ACC112 (cell line): Measurements from ENCODE around the gene HOXA13.

Experiments
- H2AFZ ChIP-seq: fragments of 200-600 bp; sonication (generic); one replicate; pipeline ENCODE4 v1.6.0; 2017; ENCODE audit warnings: antibody characterized with exemption, low read length; ENCODE audit not compliant: unreplicated experiment
- H3K27ac ChIP-seq: fragments of 200-600 bp; sonication (generic); 2 replicates; pipeline ENCODE4 v1.5.1; 2014; ENCODE audit warnings: low read depth, mild to moderate bottlenecking, antibody characterized with exemption, low read length, moderate library complexity
- H3K27me3 ChIP-seq: fragments of 200-600 bp; sonication (generic); 2 replicates; pipeline ENCODE4 v1.6.1; 2014; ENCODE audit warnings: mild to moderate bottlenecking, antibody characterized with exemption, low read length, moderate library complexity, mixed read lengths; ENCODE audit not compliant: insufficient read depth
- H3K36me3 ChIP-seq: fragments of 200-600 bp; sonication (generic); 2 replicates; pipeline ENCODE4 v1.6.1; 2016; ENCODE audit warnings: mild to moderate bottlenecking, antibody characterized with exemption, low read length, moderate library complexity, mixed read lengths; ENCODE audit not compliant: insufficient read depth
- H3K4me1 ChIP-seq: fragments of 200-600 bp; sonication (generic); one replicate; pipeline ENCODE4 v1.6.1; 2016; ENCODE audit warnings: low read length, mixed read lengths; ENCODE audit not compliant: insufficient read depth, unreplicated experiment, control insufficient read depth
- H3K4me3 ChIP-seq: fragments of 200-600 bp; sonication (generic); 2 replicates; pipeline ENCODE4 v1.5.1; 2014; ENCODE audit warnings: mild to moderate bottlenecking, low read depth, low read length
- H3K79me2 ChIP-seq: fragments of 200-600 bp; sonication (generic); one replicate; pipeline ENCODE4 v1.6.0; 2016; ENCODE audit warnings: low read length; ENCODE audit not compliant: control insufficient read depth, unreplicated experiment, insufficient read depth

HOXA13 gene

DNA sequence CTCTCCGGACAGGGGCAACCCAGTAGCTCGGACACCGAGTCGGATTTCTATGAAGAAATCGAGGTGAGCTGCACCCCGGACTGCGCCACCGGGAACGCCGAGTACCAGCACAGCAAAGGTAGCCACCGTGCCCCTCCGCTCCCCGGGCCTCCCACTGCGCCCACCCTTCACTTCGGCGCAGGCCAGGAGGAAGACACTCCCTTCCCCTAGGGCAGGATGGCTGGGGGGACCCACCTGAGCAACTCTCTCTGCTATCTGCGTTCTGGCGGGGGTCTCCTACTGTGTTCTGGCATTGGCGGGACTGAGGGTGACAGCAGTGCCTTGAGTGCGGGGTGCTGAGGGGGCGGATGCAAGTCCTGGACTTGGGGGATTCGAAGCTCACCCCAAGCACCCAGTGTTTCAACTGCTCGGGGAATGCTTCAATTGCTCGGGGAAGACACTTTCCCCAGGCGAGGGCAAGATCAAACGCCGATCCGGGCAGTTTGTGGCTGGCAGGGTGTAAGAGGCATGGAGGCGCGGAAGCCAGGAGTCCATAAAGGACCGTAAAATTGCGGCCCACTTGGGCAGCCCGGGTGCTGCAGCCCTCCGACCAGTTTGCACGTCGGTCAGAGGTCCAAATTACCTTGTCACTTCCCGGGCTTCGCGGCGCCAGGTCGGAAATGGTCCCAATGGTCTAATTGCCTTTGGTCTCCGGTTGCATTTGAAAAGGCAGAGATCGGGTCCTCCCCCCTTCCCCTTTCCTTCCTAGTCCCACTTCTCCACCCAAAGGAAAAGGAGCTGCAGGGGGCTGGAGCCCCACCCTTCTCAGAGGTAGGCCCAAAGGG is 43.7 kb upstream of the HOXA13 start:
- Histone ChIP-seq H2AFZ (no peak overlapping the region), H3K4me1 (no peaks in the 10 kb centered on the region), H3K79me2 (no peaks in the 10 kb centered on the region), H3K27me3 (peaks cover 100% of the 10 kb centered on the region), H3K4me3 (peak overlapping the region; percentile 43; the same call in 1 of the 2 replicates), H3K36me3 (no peaks in the 10 kb centered on the region), H3K27ac (no peak overlapping the region)

DNA sequence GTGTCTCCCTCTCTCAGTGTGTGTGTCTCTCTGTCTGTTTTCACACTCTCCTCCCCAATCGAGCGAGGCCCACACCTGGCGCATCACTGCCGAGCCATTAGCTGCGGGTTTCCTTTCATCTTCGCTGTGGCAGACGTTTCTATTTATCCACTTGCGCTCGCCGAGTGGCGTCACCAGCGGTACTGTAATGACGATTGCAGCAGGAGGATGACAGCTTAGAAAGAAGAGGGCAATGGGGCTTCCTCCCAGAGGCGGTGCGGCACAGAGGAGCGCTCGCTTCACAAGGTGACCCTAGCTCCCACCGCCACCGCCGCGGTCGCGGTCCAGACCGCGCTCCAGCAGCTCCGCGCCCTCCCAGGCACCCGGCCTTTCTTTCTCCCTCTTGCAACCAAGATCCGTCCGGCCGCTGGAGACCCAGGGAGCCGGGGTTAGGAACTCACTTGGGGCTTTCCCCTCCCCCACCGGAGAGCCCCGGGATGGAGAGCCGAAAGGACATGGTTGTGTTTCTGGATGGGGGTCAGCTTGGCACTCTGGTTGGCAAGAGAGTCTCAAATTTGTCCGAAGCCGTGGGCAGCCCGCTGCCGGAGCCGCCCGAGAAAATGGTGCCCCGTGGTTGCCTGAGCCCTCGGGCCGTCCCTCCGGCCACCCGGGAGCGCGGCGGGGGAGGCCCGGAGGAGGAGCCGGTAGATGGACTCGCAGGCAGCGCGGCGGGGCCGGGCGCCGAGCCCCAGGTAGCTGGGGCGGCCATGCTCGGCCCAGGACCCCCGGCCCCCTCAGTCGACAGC is 42.9 kb upstream of the HOXA13 start, which contains the start of gene EVX1:
Gene EVX1, plus strand, starts transcription at position 248 of the 785 bp plus-strand sequence. Its CDS starts 229 bp downstream, at position 477.
- Histone ChIP-seq H3K27ac (no peak within 1 kb of the TSS), H3K27me3 (peaks cover 99% of the 10 kb centered on the region), H3K79me2 (no peaks in the 10 kb centered on the region), H3K4me3 (peak within 1 kb of the TSS; percentile 43), H3K4me1 (no peaks in the 10 kb centered on the region), H2AFZ (no peak within 1 kb of the TSS), H3K36me3 (no peaks in the 10 kb centered on the region)

- no peaks in the 10 kb centered on the region for H3K36me3 ChIP-seq
- H3K4me3 ChIP-seq = peak overlapping the region; percentile 43
- H3K79me2 ChIP-seq = no peaks in the 10 kb centered on the region
- no peaks in the 10 kb centered on the region for H3K4me1 ChIP-seq
- H3K27ac ChIP-seq = no peak overlapping the region
- peaks cover 95% of the 10 kb centered on the region for H3K27me3 ChIP-seq
- no peak overlapping the region for H2AFZ ChIP-seq
Observed at GRCh38 chr7:27242154-27242553, 42.3 kb upstream of the HOXA13 start.

DNA sequence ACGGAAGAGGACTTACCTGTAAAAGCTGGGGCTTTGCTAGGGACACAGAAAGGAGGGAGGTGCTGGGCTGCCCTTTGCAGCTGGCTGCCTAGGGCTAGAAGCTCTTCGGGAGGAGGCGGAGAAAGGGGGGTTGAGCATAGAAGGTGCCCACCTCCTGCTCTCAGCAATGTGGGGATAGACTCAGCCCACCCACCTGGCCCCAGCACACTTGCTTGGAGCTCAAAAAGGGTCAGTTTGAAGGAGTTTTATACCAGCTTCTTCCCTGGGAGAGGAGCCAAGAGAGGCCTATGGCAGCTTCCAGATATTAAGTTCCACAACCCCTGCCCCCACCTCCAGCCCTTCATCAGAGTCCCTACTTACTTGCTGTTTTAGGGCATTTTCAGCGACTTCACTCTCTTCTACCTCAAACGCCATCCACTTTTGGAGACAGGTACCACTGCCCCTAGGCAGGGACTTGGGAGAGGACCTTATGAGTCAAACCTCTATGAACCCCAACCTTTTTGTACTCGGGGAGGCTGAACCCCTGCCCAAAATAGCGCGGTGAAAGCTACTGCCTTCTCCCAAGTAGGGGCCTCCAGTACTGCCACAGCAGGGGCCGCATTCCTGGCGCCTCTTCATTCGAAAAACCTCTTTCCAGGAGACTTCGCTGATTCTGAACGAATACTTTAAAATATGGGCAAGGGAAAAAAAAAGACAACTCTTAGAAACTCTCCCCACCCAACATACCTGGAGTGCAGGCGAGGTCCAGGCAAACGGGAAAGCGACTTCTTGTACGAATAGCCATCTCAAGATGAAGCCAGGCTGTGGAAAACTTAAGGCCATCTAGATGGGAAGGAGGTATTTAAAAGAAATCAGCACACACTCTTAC is 41.5 kb upstream of the HOXA13 start:
- Histone ChIP-seq H3K4me1 (no peaks in the 10 kb centered on the region), H3K36me3 (no peaks in the 10 kb centered on the region), H3K4me3 (no peak overlapping the region), H2AFZ (no peak overlapping the region), H3K27me3 (peaks cover 95% of the 10 kb centered on the region), H3K27ac (no peak overlapping the region), H3K79me2 (no peaks in the 10 kb centered on the region)

GRCh38 chr7:27240015-27240731 is 40.3 kb upstream of the HOXA13 start:
- no peak overlapping the region for H3K4me3 ChIP-seq
- H3K79me2 ChIP-seq = no peaks in the 10 kb centered on the region
- no peaks in the 10 kb centered on the region for H3K4me1 ChIP-seq
- H3K27me3 ChIP-seq = peaks cover 95% of the 10 kb centered on the region
- no peak overlapping the region for H2AFZ ChIP-seq
- no peaks in the 10 kb centered on the region for H3K36me3 ChIP-seq
- no peak overlapping the region for H3K27ac ChIP-seq

DNA sequence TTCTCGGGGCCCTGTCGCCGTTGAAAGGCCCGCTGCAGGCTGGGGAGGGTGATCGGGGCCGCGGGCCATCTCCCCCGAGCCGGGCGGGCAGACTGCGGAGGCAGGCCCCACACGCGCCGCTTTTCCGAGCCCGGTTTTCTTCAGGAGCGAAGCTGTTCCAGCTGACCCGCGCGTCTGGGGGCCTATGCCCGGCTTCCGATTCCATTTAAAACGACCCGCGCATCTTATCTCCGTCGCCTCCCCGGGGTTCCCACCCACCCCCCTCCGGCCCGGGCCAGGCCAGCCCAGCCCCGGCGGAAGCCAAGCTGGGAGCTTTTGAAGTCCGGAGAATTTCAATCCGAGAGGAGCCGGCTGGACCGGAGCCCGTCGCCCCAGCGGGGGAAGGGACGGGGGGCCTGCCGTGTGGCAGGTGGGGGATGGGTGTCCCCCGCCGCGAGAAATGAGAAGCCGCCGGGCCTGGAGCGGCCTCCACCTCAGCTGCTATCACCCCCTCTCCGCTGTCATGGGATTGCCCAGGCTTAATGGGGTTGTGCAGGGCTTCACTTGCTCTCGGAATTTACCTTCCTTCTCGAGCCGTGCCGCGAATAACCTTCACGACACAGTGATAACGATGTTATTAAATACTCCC is 39.6 kb upstream of the HOXA13 start:
- H3K27me3 ChIP-seq = peaks cover 90% of the 10 kb centered on the region
- no peak overlapping the region for H2AFZ ChIP-seq
- no peaks in the 10 kb centered on the region for H3K79me2 ChIP-seq
- no peaks in the 10 kb centered on the region for H3K4me1 ChIP-seq
- H3K4me3 ChIP-seq = no peak overlapping the region
- no peaks in the 10 kb centered on the region for H3K36me3 ChIP-seq
- no peak overlapping the region for H3K27ac ChIP-seq

GRCh38 chr7:27238979-27239386 is 39.1 kb upstream of the HOXA13 start:
- H3K4me3 ChIP-seq = no peak overlapping the region
- no peak overlapping the region for H3K27ac ChIP-seq
- peaks cover 85% of the 10 kb centered on the region for H3K27me3 ChIP-seq
- no peak overlapping the region for H2AFZ ChIP-seq
- no peaks in the 10 kb centered on the region for H3K4me1 ChIP-seq
- no peaks in the 10 kb centered on the region for H3K36me3 ChIP-seq
- no peaks in the 10 kb centered on the region for H3K79me2 ChIP-seq

GRCh38 chr7:27237735-27238334 is 37.9 kb upstream of the HOXA13 start:
- Histone ChIP-seq H3K4me1 (no peaks in the 10 kb centered on the region), H3K4me3 (no peak overlapping the region), H3K36me3 (no peaks in the 10 kb centered on the region), H3K27me3 (peaks cover 73% of the 10 kb centered on the region), H2AFZ (no peak overlapping the region), H3K79me2 (no peaks in the 10 kb centered on the region), H3K27ac (no peak overlapping the region)

DNA sequence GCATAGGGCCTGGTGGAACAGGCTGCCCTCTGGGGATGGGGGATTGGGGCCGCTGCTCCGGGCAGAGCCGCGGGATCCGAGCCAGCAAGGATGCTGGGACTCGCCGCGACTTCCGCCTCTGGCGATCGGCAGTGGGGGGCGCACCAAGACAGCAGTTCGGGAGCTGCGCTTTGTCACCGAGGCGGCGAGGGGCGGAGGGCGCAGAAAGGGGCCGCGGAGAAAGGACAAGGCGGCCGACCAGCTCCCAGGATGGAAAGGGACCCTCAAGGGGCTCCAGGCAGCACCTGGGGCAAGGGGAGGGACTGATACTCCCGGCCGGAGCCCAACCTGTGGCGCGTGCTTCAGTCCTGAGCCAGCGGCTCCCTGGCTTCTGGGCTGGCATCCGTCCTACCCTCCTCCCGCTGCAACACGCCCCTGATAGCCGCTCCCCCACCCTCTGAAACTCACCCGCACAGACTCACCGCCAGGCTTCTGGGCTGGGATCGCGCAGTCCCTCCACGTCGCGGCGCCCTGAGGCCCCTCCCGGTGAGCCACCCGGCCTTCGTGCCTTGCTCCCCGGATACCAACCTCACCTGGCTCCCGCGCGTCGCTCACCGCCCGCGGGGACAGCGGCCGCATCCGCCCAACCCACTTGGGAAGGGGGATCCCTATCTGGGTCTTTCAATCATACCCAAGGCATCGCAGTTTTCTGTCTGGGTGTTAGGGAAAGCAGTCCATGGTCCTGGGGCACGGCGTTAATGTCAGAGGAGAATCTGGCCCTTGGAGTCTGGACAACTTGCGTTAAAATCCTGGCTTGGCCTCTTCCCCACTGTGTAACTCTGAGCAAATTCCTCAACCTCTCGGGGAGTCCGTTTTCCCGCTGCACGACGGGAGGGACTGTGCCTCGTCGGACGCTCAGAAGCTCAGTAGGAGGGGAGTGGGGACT is 35.8 kb upstream of the HOXA13 start:
- peak overlapping the region; percentile 77 for H3K4me3 ChIP-seq

More for the DNA sequence above, 35.8 kb upstream of the HOXA13 start:
- Histone ChIP-seq H3K79me2 (no peaks in the 10 kb centered on the region), H3K27me3 (peaks cover 51% of the 10 kb centered on the region), H2AFZ (peak overlapping the region; percentile 67), H3K36me3 (no peaks in the 10 kb centered on the region), H3K4me1 (no peaks in the 10 kb centered on the region), H3K27ac (no peak overlapping the region)
